Measurements from ENCODE around the gene BPNT1. TPM values are rescaled to one million over a fixed set of nuclear protein-coding genes. Genes with fewer than 3 reads are reported as not detected.
A peak's percentile ranks its signal among the peaks of the same experiment; 100 is the strongest.

BPNT1 gene
- total RNA-seq, 3 donors from 2014 or later, result 39.6 to 87.1 (median 62.4) TPM

DNA sequence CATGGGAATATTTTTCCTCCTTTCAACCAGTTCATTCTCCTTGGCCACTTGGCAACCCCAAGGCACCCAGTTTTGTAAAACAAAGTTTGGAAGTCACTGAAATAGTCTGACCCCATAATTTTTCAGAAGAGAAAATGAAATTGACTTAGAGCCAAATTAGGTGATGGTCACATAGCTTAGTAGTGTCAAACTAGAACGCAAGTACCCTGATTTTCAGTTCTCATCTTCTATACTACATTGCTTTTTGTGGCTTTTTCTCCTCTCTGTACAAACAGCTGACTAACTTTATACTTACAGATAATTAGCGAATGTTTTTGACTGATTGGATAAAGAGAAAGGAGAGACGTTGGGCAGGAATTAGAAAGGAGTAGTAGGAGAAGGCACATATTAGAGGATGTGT lies 37.5 kb upstream of the BPNT1 start:
- no peak for DNase-seq
- TF ChIP-seq, protein P1, sequence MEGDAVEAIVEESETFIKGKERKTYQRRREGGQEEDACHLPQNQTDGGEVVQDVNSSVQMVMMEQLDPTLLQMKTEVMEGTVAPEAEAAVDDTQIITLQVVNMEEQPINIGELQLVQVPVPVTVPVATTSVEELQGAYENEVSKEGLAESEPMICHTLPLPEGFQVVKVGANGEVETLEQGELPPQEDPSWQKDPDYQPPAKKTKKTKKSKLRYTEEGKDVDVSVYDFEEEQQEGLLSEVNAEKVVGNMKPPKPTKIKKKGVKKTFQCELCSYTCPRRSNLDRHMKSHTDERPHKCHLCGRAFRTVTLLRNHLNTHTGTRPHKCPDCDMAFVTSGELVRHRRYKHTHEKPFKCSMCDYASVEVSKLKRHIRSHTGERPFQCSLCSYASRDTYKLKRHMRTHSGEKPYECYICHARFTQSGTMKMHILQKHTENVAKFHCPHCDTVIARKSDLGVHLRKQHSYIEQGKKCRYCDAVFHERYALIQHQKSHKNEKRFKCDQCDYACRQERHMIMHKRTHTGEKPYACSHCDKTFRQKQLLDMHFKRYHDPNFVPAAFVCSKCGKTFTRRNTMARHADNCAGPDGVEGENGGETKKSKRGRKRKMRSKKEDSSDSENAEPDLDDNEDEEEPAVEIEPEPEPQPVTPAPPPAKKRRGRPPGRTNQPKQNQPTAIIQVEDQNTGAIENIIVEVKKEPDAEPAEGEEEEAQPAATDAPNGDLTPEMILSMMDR (IDR thresholded peaks at IDR 0.05), result no peak
- ATAC-seq, result no peak
- no peaks in the 10 kb centered on the region for H3K36me3 ChIP-seq (ENCODE audit: low read depth)
- intact Hi-C loops (cut with DNase I, micrococcal nuclease), result no loop called here
- no peak overlapping the region for H3K4me3 ChIP-seq
- peaks cover 5% of the 10 kb centered on the region for H3K4me1 ChIP-seq (ENCODE audit: low read depth)
- H3K9me3 ChIP-seq, result no peaks in the 10 kb centered on the region

DNA sequence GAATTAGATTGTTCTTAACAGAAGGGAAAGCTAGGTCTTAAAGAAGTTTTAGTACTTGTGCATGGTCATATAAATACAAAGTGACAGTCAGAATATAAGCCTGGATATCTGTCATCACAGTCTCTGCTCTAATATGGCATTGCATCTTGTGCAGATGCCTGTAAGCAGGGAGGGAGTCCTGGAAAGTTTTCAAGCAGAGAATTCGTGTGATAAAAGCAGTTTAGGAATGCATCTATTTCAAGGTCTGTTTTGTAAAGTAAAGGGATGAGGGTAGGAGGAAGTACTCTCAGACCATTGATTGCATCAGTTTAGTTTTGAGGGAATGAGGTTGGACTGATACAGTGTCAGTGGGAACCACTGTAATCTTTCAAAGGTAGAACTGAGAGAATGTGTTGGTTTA lies 35.0 kb upstream of the BPNT1 start:
- H3K9me3 ChIP-seq, result no peaks in the 10 kb centered on the region
- TF ChIP-seq, protein P1 (IDR thresholded peaks at IDR 0.05), result no peak
- no peak for DNase-seq

DNA sequence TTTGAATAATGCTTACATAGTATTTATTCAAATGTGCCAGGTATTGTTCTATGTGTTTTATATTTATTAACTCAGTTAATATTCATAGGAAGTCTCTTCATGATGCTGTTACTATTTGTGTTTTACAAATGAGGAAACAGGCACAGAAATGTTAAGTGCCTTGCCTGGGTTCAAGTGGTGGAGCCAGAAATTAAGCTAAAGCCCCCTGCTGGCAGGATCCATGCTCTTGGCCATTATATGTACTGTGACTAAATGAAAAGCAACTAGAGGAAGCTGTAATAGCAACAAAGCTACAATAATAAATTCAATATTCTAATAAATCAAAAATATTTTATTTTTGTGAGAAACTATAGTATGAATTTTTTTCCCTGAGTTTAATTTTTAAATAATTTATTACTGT lies 34.3 kb upstream of the BPNT1 start:
- intact Hi-C loops (cut with DNase I, micrococcal nuclease), result no loop called here
- Histone ChIP-seq H3K4me3 (no peak overlapping the region), H3K36me3 (ENCODE audit: low read depth) (no peaks in the 10 kb centered on the region), H3K4me1 (ENCODE audit: low read depth) (peaks cover 10% of the 10 kb centered on the region), H3K9me3 (no peaks in the 10 kb centered on the region)
- no peak for ATAC-seq
- TF ChIP-seq, protein P1 (IDR thresholded peaks at IDR 0.05), result no peak
- DNase-seq, result peak in 1 of 3 donors; percentile 56

More for the DNA sequence above, 35.0 kb upstream of the BPNT1 start:
- intact Hi-C loops (cut with DNase I, micrococcal nuclease), result no loop called here
- Histone ChIP-seq H3K4me3 (no peak overlapping the region), H3K4me1 (ENCODE audit: low read depth) (peaks cover 10% of the 10 kb centered on the region), H3K36me3 (ENCODE audit: low read depth) (no peaks in the 10 kb centered on the region)
- peak; percentile 6 for ATAC-seq

DNA sequence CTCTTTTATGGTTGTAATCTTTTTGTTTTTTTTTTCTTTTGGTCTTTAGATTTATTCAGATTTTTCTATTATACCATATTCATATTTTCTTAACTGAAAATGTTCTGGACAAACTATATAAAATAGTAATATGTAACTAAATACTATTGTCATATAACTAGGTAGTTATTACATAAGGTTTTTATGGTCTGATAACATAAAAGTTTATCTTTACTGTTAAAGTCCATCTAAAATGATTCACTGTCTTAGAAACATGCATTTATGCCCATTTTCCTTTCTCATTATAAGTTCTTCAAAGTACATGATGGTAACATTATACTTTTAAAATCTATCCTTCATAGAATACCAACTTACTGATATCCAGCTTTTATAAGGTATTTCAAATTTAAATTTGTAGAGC lies 33.5 kb upstream of the BPNT1 start:
- Histone ChIP-seq H3K4me1 (ENCODE audit: low read depth) (peaks cover 10% of the 10 kb centered on the region), H3K9me3 (no peaks in the 10 kb centered on the region), H3K4me3 (no peak overlapping the region), H3K36me3 (ENCODE audit: low read depth) (no peaks in the 10 kb centered on the region)
- intact Hi-C loops (cut with DNase I, micrococcal nuclease), result no loop called here
- DNase-seq (no peak), ATAC-seq (peak; percentile 16)
- TF ChIP-seq, protein P1 (IDR thresholded peaks at IDR 0.05), result no peak

DNA sequence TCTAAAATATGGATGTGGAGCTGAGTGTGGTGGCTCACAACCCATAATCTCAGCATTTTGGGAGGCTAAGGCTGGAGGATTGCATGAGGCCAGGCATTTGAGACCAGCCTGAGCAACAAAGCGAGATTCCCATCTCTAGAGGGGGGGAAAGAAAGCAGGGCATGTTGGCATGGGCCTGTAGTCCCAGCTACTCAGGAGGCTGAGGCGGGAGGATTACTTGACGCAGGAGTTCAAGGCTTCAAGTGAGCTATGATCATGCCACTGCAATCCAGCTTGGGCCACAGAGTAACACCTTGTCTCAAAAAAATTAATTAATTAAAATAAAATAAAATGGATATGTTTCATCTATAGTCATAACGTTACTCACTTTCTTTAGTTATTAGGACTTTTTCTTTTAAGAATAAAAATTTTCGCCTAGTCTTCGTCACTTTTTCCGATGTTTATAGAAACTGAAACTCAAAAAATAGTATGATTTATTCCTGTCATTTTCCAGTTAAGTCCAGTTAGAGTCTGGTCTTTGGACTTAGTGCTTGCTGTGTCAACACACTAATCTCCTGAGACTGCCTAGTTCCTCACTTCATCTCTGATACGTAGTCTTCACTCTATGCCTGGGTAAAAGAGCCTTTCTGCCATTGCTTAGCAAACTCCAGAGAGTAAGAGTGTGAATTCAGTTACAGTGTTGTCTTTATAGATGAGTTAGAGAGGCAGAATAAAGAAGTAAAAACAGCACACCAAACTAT lies 32.4 kb upstream of the BPNT1 start:
- no peaks in the 10 kb centered on the region for H3K9me3 ChIP-seq
- no peak overlapping the region for H3K4me3 ChIP-seq
- DNase-seq (peak in 1 of 3 donors; percentile 44), ATAC-seq (peak; percentile 89)
- no peaks in the 10 kb centered on the region for H3K36me3 ChIP-seq (ENCODE audit: low read depth)
- H3K4me1 ChIP-seq (ENCODE audit: low read depth), result peaks cover 10% of the 10 kb centered on the region
- intact Hi-C loops (cut with DNase I, micrococcal nuclease), result no loop called here
- TF ChIP-seq, protein P1 (IDR thresholded peaks at IDR 0.05), result no peak
